GM21723 (cell line): Measurements from ENCODE around the gene EIF2S2.
"Not testable (repeated sequence)": the region's sequence is repeated elsewhere in the genome, so short reads cannot be mapped to it uniquely, and the experiment has no call there.

Experiments
- ATAC-seq: cut with Tn5 transposase; IDR thresholded peaks from one replicate; pipeline ENCODE4 v1.9.1; 2021; ENCODE audit warnings: mild to moderate bottlenecking, moderate library complexity; ENCODE audit not compliant: unreplicated experiment

The EIF2S2 gene

DNA sequence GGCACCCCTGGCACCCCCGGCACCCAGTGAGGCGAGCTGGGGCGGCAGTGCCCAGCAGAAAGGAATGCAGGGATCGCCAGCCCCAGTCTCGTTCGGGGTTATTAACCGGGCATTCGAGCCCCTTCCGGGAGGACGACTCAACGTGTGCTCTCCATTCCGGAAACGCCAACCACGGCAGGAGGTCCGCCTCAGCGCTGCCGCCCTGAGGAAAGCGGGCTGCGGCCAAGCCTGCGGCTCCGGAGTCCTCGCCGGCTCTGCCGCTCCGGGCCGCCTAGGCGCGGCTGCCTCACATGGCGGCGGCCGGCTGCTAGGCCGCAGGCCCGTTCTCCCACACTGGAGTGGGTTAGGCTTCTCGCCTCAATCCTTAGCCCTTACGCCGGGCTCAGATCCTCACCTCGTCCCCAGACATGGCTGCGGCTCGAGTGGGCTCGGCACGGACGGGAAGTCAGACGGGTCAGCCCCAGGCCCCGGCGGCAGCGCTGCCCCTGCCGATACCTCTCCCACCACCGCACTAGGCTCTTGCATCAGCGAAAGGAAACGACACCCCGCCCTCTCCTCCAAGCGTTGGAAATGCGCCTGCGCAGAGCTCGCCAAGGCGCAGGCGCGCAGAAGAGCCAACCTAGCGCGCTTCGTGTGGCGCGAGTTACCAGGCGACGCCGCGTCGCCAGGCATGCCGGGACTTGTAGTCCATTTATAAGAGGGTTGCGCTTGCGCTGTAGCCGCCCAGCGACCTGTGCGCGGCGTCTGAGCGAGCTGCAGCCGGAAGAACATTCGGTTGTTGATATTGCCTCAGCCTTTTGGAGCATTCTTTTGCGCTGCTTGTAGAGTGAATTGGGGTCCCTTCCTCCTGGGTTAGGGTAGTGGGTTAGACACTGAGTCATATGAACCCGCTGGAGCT is at the start of gene EIF2S2:
Gene EIF2S2, minus strand, starts transcription at position 542 of the 898 bp plus-strand sequence. Its CDS starts 133 bp downstream, at position 409.
- ATAC-seq = peak; percentile 90

GRCh38 chr20:34157697-34158096 is 45.7 kb upstream of the EIF2S2 start:
- not testable (repeated sequence) for ATAC-seq

DNA sequence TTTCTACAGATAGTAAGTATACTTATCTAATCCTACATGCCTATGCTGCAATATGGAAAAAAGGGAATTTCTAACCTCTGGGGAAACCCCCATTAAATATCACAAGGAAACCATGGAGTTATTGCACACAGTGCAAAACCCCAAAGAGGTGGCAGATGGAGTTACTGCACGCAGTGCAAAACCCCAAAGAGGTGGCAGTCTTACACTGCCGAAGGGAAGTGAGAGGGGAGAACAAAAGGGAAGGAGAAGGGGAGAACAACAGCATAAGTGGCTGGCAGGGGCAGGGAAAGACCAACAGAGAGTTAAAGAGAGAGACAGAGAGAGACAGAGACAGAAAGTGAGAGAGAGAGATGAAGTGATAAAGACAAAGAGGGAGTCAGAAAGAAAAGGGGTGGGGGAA is 43.8 kb upstream of the EIF2S2 start:
- no peak for ATAC-seq

- not testable (repeated sequence) for ATAC-seq
Observed at GRCh38 chr20:34153169-34153568, 41.1 kb upstream of the EIF2S2 start.

DNA sequence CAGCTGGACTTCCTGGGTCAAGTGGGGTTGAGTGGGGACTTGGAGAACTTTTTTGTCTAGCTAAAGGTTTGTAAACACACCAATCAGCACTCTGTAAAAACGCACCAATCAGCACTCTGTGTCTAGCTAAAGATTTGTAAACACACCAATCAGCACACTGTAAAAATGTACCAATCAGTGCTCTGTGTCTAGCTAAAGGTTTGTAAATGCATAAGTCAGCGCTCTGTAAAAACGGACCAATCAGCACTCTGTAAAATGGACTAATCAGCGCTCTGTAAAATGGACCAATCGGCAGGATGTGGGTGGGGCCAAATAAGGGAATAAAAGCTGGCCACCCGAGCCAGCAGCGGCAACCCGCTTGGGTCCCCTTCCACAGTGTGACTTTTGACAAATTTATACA is 40.0 kb upstream of the EIF2S2 start:
- ATAC-seq = not testable (repeated sequence)

DNA sequence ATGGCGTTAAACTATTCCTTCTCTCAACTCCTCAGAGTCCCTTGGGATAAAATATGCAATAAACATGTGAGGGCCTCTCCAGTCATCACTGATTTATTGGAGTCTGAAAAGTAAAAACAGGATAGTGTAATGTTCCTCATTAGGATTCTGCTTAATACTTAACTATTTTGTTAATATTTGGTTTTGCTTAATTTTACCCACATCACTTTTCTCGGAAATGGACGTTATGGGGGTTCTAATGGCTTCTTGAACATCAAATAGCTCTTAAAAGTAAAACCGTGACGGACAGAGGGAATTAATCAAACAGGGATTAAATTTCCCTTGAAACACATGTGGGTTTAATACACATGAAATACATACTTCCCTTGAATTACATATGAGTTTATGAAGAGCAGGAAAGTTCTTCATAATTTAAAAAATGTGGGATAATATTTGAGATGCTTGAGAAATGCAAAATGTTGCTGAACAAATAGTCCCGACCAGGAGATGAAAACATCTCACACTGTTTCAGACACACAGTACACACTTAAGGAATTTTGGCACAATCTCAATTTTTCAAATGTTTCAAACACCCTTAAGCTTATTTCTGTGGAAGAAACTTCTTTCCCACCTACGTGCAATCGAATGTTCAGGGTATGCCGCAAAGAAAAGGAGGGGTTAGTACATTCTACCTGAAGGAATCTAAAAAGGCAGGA is 38.4 kb upstream of the EIF2S2 start:
- no peak for ATAC-seq

GRCh38 chr20:34145280-34145819 is 33.3 kb upstream of the EIF2S2 start:
- no peak for ATAC-seq

DNA sequence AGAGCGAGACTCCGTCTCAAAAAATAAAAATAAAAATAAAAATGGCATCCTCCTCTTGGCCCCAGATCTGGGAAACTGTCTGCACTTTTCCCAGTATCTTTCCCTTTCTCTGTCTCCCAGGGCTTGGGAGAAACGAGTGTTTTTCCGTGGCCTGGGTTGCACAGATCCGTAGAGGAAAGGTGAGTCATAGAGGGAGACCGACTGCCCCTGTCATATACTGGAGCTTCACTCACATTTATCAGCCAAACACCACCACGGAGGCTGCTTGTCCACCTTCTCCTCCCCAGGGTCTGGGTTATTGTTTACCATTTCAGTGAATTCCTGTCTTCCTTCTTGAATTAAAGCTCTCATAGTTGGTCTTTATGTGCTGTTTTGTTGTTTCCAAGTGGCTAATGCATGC is 31.9 kb upstream of the EIF2S2 start:
- ATAC-seq = no peak

DNA sequence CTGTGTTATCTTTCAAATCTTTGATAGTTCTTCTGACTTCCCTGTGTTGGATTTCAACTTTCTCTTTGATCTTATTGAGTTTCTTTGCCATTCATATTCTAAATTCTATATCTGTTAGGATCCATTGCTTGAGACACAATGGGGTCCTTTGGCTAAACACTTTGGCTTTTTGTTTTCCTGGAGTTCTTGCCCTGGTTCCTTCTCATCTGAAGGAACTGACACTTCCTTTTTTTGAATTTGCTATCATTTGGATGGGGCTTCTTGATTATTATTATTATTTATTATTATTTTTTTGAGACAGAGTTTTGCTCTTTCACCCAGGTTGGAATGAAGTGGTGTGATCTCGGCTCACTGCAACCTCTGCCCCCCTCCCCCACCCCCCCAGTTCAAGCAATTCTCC is 30.1 kb upstream of the EIF2S2 start:
- ATAC-seq = no peak

GRCh38 chr20:34141293-34141692 is 29.2 kb upstream of the EIF2S2 start:
- ATAC-seq = no peak

GRCh38 chr20:34135525-34136275 is 23.7 kb upstream of the EIF2S2 start:
- not testable (repeated sequence) for ATAC-seq

GRCh38 chr20:34133365-34133860 is 21.4 kb upstream of the EIF2S2 start:
- not testable (repeated sequence) for ATAC-seq

GRCh38 chr20:34132943-34133342 is 20.9 kb upstream of the EIF2S2 start:
- not testable (repeated sequence) for ATAC-seq

- ATAC-seq = not testable (repeated sequence)
Observed at GRCh38 chr20:34132491-34132890, 20.4 kb upstream of the EIF2S2 start.

- ATAC-seq = no peak
Observed at GRCh38 chr20:34131491-34131890, 19.4 kb upstream of the EIF2S2 start.

- ATAC-seq = no peak
Observed at GRCh38 chr20:34129518-34130162, 17.6 kb upstream of the EIF2S2 start.

GRCh38 chr20:34127792-34128191 is 15.7 kb upstream of the EIF2S2 start:
- ATAC-seq = no peak

DNA sequence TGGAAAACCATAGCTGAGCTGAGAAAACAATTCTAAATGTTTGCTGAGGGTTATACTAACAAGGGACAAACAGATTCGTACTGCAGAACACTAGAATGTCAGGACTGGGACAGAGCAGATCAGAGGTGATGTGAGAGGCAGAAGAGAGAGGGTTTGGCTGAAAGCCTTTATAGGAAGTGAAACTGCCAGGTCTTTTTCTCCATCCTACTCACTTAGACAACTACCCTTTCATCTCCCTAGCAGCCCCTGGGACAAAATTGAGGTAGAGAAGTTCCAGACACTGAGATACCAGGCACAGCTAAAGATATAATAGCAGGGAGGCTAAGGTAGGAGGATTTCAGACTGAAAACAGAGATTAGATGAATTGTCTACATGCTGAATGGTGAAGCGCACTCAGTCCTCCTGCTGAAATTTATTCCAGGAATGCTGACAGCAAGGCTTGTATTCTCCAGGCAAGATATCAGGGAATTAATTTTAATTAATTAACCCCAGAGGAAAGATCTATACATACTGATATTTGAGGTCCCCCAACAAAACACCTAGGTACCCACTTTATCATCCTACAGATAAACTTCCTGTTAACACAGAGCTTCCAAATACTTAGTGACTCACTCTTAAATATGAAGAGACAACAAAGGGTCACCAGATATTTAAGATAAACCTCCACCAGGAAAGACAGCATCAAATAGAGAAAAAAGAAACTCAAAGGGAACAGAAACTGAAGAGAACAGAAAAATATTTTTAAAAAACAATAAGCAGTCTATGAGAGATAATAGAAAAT is 12.6 kb upstream of the EIF2S2 start:
- no peak for ATAC-seq

GRCh38 chr20:34123309-34123708 is 11.3 kb upstream of the EIF2S2 start:
- ATAC-seq = no peak
